NCI-H187 treated with DMSO at 0.1 percent for 48 hours (cell line): Measurements from ENCODE around the gene FBXW10.
"Not testable (repeated sequence)": the region's sequence is repeated elsewhere in the genome, so short reads cannot be mapped to it uniquely, and the experiment has no call there.

ENCODE experiments used
- DNase-seq: peaks from one replicate; lab custom pipeline; 2025; lab: John Stamatoyannopoulos, UW

The FBXW10 gene, protein sequence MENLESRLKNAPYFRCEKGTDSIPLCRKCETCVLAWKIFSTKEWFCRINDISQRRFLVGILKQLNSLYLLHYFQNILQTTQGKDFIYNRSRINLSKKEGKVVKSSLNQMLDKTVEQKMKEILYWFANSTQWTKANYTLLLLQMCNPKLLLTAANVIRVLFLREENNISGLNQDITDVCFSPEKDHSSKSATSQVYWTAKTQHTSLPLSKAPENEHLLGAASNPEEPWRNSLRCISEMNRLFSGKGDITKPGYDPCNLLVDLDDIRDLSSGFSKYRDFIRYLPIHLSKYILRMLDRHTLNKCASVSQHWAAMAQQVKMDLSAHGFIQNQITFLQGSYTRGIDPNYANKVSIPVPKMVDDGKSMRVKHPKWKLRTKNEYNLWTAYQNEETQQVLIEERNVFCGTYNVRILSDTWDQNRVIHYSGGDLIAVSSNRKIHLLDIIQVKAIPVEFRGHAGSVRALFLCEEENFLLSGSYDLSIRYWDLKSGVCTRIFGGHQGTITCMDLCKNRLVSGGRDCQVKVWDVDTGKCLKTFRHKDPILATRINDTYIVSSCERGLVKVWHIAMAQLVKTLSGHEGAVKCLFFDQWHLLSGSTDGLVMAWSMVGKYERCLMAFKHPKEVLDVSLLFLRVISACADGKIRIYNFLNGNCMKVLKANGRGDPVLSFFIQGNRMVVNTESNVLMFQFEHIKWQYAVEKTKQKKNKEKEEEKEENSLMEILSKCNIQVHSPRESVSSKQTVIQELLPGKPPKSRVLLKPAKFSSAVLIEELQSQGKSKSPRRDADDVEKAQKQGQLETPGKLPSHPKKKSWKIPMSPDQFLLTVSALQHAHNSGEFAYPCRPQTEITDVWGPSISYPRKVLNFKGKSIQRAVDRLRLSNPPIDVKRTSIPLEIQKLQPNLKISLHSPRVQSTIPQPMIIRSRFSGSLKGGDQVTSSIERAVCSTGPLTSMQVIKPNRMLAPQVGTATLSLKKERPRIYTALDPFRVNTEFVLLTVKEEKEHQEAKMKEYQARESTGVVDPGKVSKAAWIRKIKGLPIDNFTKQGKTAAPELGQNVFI

DNA sequence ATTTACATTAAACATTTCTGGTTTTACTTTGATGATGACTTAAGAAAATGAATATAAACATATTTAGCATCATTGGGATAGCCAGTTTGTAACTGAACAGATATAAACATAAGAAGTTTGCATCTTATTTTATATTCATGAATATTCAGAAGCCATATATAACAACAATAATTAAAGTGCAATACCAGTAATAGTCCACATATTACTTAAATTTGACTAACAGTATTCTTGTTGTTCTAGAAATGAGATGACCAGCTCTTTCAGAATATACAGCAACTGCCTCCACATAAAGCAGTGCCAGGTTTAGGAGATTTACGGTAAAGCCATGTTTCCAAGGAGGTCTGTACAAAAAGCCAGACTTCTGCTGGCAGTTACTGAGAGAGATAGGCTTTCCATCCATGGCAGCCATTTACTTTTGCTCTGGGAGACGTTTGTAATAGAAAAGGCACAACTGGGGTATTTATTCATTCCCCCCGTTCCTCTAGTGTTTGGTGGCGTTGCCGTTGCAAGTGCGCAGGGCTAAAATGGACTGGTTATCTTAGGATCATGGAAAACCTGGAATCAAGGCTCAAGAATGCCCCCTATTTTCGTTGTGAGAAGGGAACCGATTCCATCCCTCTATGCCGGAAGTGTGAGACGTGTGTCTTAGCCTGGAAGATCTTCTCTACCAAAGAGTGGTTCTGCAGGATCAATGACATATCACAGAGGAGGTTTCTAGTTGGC, at the start of gene FBXW10:
Gene FBXW10, plus strand, starts transcription at position 356 of the 723 bp plus-strand sequence. Its CDS starts 191 bp downstream, at position 547.
- DNase-seq: not testable (repeated sequence)

DNA sequence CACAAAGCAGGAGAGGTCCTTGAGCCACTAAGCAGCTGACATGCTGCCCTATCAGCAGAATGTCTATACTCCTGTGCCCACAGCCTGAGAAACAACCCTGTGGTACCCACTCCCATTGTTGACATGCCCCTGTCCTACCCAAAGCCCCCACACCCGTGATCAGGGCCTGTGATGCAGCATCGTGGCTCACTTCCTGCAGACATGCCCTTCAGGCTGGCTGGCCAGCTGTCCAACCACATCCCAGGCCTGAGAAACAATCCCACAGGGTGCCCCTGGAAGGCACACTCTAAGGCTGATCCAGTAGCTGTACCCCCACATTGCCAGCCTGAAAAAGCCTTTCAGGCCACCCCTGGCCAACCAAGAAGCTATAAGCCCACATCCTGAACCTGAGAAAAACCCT, 48.7 kb upstream of the FBXW10 start:
- not testable (repeated sequence) for DNase-seq

DNA sequence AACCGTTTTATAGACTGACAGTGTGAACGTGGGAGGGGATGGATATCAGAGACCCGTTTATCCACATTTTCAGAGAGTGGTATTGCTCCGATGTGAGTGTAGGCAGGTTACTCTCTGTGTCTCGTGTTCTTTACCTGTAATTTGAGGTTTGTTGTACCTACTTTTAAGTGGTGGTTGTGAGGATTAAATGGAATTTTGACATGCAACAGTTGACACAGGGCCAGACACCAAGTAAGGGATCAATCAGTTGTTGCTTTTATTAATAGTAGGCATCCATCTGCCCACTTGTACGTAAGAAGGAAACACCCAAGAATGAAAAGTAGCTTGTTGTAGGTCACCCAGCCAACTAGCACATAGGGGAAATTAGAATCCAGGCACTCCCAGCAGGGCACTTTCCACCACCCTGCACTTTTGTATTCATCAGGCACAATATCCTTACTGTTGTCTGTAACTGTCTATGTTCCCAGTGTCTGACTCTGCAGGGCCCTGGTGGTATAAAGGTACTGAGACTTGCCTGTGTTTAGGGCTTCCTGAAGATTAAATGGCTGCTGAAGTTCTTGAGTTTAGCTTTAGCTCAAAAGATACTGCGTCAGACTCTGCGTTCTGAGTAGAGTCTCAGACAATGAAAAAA, 45.3 kb upstream of the FBXW10 start:
- not testable (repeated sequence) for DNase-seq

- DNase-seq: not testable (repeated sequence)
These were observed 37.9 kb upstream of the FBXW10 start for GRCh38 chr17:18705955-18706354.

- DNase-seq: not testable (repeated sequence)
These were observed 35.6 kb upstream of the FBXW10 start for GRCh38 chr17:18708215-18708614.

DNA sequence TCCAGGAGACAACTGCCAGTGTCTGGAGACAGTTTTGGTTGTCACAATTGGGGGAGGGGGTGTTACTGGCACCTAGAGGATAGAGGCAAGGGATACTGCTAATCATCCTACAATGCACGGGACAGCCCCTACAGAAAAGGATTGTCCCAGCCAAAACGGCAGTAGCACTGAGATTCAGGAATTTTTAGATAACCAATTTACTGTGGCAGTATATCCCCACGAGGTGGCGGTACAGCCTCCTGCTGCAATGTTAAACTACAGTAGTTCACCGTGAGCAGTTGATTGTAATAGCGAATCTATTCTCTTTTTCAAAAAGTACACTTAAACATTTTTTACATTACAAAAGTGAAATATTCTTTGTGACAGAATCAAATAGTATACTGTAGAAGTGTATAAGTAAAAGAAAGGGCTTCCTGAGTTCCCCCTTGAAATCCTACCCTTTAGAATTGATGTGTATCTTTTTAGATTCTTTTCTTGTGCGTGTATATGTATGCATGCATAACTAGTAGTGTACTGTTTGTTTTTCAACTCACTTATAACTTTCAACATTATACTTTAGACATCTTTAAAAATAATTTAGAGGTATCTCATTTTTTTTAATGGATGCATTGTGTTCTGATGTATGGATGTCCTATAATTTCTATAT, 31.4 kb upstream of the FBXW10 start:
- DNase-seq: not testable (repeated sequence)

GRCh38 chr17:18718643-18719427, 25.0 kb upstream of the FBXW10 start:
- DNase-seq: not testable (repeated sequence)

GRCh38 chr17:18719428-18720110, 24.3 kb upstream of the FBXW10 start:
- DNase-seq: not testable (repeated sequence)

DNA sequence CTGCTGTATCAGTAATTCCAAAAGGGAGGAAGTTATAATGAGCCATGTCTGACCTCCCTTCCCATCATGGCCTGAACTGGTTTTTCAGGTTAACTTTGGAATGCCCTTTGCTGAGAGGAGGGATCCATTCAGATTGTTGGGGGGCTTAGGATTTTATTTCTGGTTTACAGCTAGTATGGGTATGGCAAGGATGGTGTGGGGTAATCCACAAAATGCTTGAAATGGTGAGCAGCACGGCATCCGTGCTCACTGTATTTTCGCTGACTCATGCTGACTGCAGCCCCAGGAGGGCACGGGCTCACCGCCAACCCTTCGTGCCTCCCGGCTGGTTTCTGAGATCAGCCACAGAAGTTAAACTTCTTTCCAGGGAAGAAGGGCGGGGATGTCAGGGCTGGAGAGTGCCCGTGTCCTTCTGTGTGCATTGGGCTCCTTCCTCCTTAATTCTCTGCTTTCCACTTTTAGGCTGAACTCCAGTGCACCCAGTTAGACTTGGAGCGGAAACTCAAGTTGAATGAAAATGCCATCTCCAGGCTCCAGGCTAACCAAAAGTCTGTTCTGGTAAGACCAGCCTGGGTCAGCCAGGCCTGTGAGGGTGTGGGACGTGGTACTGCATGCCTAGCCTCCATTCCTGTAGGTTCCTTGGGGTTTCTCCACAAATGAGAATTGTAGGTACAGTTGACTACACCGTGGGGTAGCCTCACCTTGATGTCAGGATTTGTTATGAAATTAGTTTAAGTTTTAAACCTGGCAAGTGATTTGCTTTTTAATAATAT, 21.9 kb upstream of the FBXW10 start:
- not testable (repeated sequence) for DNase-seq

DNA sequence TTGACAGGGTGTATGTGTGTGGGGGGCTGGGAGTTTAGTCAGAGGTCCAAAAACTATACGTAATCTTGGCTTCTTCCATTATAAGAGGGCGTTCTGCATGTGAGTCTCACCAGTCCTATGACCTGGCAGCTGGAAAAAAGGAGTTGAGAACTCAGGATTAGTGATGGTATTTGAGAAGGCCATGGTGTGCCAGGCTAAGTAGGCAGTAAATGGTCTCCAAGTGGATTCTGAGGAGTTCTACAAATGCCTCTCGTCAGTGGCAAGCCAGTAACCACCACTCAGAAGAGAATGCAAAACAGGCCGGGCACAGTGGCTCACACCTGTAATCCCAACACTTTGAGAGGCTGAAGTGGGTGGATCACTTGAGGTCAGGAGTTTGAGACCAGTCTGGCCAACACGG, 21.2 kb upstream of the FBXW10 start:
- DNase-seq: not testable (repeated sequence)

- not testable (repeated sequence) for DNase-seq
These were observed 20.3 kb upstream of the FBXW10 start for GRCh38 chr17:18723509-18723908.

GRCh38 chr17:18732438-18732837, 11.4 kb upstream of the FBXW10 start:
- DNase-seq: not testable (repeated sequence)

- DNase-seq: not testable (repeated sequence)
These were observed 10.5 kb upstream of the FBXW10 start for GRCh38 chr17:18733350-18733749.

DNA sequence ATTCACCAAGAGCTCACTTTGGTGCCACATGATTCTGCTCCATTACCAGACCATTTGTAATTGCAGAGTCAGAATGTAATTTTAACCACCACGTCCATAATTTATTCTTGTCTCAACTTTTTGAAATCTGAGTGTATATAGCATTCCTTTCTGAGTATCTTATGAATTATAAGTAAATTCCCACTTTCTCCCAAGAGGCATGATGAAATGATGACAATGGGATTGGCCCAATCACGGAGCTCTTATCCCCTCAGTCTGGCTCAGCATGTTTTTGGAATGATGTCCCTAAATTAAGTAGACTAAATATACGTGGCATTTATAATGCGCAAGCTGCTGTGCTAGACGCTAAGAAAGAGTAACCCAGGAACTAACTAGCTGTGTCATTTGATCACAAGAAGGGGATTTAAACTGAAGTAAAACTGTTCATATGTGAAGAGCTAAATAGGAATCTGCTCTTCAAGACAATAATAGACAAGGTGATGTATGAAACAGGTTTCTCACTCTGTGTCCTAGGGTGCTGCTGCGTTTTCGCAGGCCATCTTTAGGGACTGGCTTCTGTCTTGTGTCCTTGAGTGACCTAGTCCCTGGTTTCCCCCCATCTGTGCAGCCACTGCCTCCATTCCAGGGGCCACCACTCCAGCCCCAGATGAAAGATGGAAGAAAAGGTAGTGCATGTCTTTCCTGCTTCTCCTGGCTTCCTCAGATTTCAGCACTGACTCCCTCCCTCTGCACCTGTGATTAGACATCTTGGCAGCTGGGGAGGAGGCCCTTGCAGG, 4.0 kb upstream of the FBXW10 start:
- not testable (repeated sequence) for DNase-seq

GRCh38 chr17:18741228-18741627, 2.6 kb upstream of the FBXW10 start:
- DNase-seq: not testable (repeated sequence)

GRCh38 chr17:18744726-18745125, 872 bp downstream of the FBXW10 start:
- DNase-seq: not testable (repeated sequence)

GRCh38 chr17:18746551-18746950, 2.7 kb downstream of the FBXW10 start:
- not testable (repeated sequence) for DNase-seq

GRCh38 chr17:18747501-18747900, 3.6 kb downstream of the FBXW10 start:
- not testable (repeated sequence) for DNase-seq
